H9 (cell line): ENCODE data around the gene DNAJB9. TPM values are rescaled to one million over a fixed set of nuclear protein-coding genes. Genes with fewer than 3 reads are reported as not detected.
"Not testable (repeated sequence)": the region's sequence is repeated elsewhere in the genome, so short reads cannot be mapped to it uniquely, and the experiment has no call there.

Experiments used
- DNase-seq: peaks from one replicate; pipeline ENCODE4 v3.0.0-alpha.2; 2017
- H2AFZ ChIP-seq: one replicate; pipeline ENCODE4 v1.6.1; 2013; ENCODE audit warnings: mild to moderate bottlenecking, low read length, control low read depth, moderate library complexity
- H2AK5ac ChIP-seq: 2 replicates; pipeline ENCODE4 v1.6.1; 2013; ENCODE audit warnings: low read length, control low read depth, mixed read lengths; ENCODE audit not compliant: insufficient read length
- H2BK120ac ChIP-seq: one replicate; pipeline ENCODE4 v1.6.1; 2013; ENCODE audit warnings: low read depth, mild to moderate bottlenecking, low read length, control low read depth, inconsistent platforms; ENCODE audit not compliant: poor library complexity, severe bottlenecking
- H2BK12ac ChIP-seq: 2 replicates; pipeline ENCODE4 v1.6.1; 2013; ENCODE audit warnings: low read length, control low read depth, mixed read lengths, low read depth; ENCODE audit not compliant: insufficient read length
- H2BK15ac ChIP-seq: 2 replicates; pipeline ENCODE4 v1.6.1; 2013; ENCODE audit warnings: low read depth, low read length, control low read depth
- H2BK20ac ChIP-seq: one replicate; pipeline ENCODE4 v1.6.1; 2013; ENCODE audit warnings: low read depth, mild to moderate bottlenecking, low read length, control low read depth, inconsistent platforms; ENCODE audit not compliant: poor library complexity, severe bottlenecking
- H2BK5ac ChIP-seq: 2 replicates; pipeline ENCODE4 v1.6.1; 2013; ENCODE audit warnings: low read length, control low read depth, mixed read lengths; ENCODE audit not compliant: insufficient read length
- H3K14ac ChIP-seq: 2 replicates; pipeline ENCODE4 v1.6.1; 2013; ENCODE audit warnings: low read length, control low read depth; ENCODE audit not compliant: insufficient read depth
- H3K18ac ChIP-seq: 2 replicates; pipeline ENCODE4 v1.6.1; 2013; ENCODE audit warnings: low read depth, mild to moderate bottlenecking, mixed read lengths, low read length, control low read depth; ENCODE audit not compliant: insufficient read length
- H3K23ac ChIP-seq: 2 replicates; pipeline ENCODE4 v1.6.1; 2013; ENCODE audit warnings: low read length, control low read depth, mixed read lengths, low read depth; ENCODE audit not compliant: insufficient read length
- H3K23me2 ChIP-seq: 2 replicates; pipeline ENCODE4 v1.6.1; 2013; ENCODE audit warnings: low read depth, mild to moderate bottlenecking, mixed read lengths, low read length, control low read depth; ENCODE audit not compliant: insufficient read length, poor library complexity, severe bottlenecking
- H3K27ac ChIP-seq: 2 replicates; pipeline ENCODE4 v1.5.1; 2013; ENCODE audit warnings: low read length, control low read depth, mixed read lengths, low read depth; ENCODE audit not compliant: insufficient read length
- H3K27me3 ChIP-seq: 2 replicates; pipeline ENCODE4 v1.6.1; 2013; ENCODE audit warnings: low read length, control low read depth, inconsistent platforms; ENCODE audit not compliant: insufficient read depth
- H3K4ac ChIP-seq: 2 replicates; pipeline ENCODE4 v1.6.1; 2013; ENCODE audit warnings: low read depth, mild to moderate bottlenecking, control low read depth, inconsistent platforms, low read length, moderate library complexity
- H3K4me1 ChIP-seq: 2 replicates; pipeline ENCODE4 v1.6.1; 2013; ENCODE audit warnings: low read length, control low read depth, inconsistent platforms; ENCODE audit not compliant: insufficient read depth
- H3K4me2 ChIP-seq: 2 replicates; pipeline ENCODE4 v1.6.1; 2013; ENCODE audit warnings: low read length, control low read depth, mixed read lengths; ENCODE audit not compliant: insufficient read length, insufficient read depth
- H3K56ac ChIP-seq: 2 replicates; pipeline ENCODE4 v1.6.1; 2013; ENCODE audit warnings: low read depth, mild to moderate bottlenecking, mixed read lengths, low read length, control low read depth; ENCODE audit not compliant: insufficient read length
- H3K79me1 ChIP-seq: 2 replicates; pipeline ENCODE4 v1.6.1; 2013; ENCODE audit warnings: low read depth, mild to moderate bottlenecking, moderate library complexity, low read length, control low read depth, inconsistent platforms; ENCODE audit not compliant: insufficient read depth, poor library complexity, severe bottlenecking
- H3K79me2 ChIP-seq: 2 replicates; pipeline ENCODE4 v1.6.1; 2013; ENCODE audit warnings: low read length, control low read depth, inconsistent platforms; ENCODE audit not compliant: insufficient read depth
- H3K9ac ChIP-seq: 2 replicates; pipeline ENCODE4 v1.6.1; 2013; ENCODE audit warnings: low read length, control low read depth, mixed read lengths; ENCODE audit not compliant: insufficient read length; ENCODE audit errors: extremely low read depth
- H3K9me3 ChIP-seq: one replicate; pipeline ENCODE4 v1.6.1; 2013; ENCODE audit warnings: low read depth, low read length, inconsistent platforms; ENCODE audit not compliant: control insufficient read depth
- H3T11ph ChIP-seq: one replicate; pipeline ENCODE4 v1.6.1; 2013; ENCODE audit warnings: mild to moderate bottlenecking, low read length, control low read depth, inconsistent platforms
- H4K20me1 ChIP-seq: one replicate; pipeline ENCODE4 v1.6.1; 2013; ENCODE audit not compliant: control insufficient read depth, insufficient read length, insufficient read depth
- H4K5ac ChIP-seq: 2 replicates; pipeline ENCODE4 v1.6.1; 2013; ENCODE audit warnings: low read depth, mild to moderate bottlenecking, mixed read lengths, low read length, control low read depth; ENCODE audit not compliant: insufficient read length
- H4K8ac ChIP-seq: replicated peaks from 2 replicates; pipeline ENCODE4 v1.6.1; 2013; ENCODE audit warnings: low read length, control low read depth, mixed read lengths, low read depth; ENCODE audit not compliant: insufficient read length
- H4K91ac ChIP-seq: 2 replicates; pipeline ENCODE4 v1.6.1; 2013; ENCODE audit warnings: low read depth, mild to moderate bottlenecking, moderate library complexity, mixed read lengths, low read length, control low read depth; ENCODE audit not compliant: insufficient read length
- H3K27ac Mint-ChIP-seq, 3 experiments: 2 replicates in 2 of 3; 3 replicates in 1 of 3; pipeline ENCODE4 v1.8.0; 2020 to 2021; ENCODE audit warnings: mixed read lengths in 3 of 3, mild to moderate bottlenecking in 1 of 3, moderate library complexity in 1 of 3
- H3K27me3 Mint-ChIP-seq: 2 replicates; pipeline ENCODE4 v1.8.0; 2021; ENCODE audit warnings: low read depth, mild to moderate bottlenecking, moderate library complexity, mixed read lengths
- H3K36me3 Mint-ChIP-seq, 3 experiments: 2 replicates in 2 of 3; 3 replicates in 1 of 3; pipeline ENCODE4 v1.8.0; 2020 to 2021; ENCODE audit warnings: low read depth in 3 of 3, mixed read lengths in 3 of 3; ENCODE audit not compliant: insufficient read depth in 1 of 3
- H3K4me1 Mint-ChIP-seq, 2 experiments: 2 replicates each; pipeline ENCODE4 v1.8.0; 2020; ENCODE audit warnings: mixed read lengths in 2 of 2
- H3K4me3 Mint-ChIP-seq, 2 experiments: 2 replicates in 1 of 2; 3 replicates in 1 of 2; pipeline ENCODE4 v1.8.0; 2020 to 2021; ENCODE audit warnings: mild to moderate bottlenecking in 2 of 2, mixed read lengths in 2 of 2, moderate library complexity in 1 of 2
- H3K9me3 Mint-ChIP-seq, 2 experiments: 2 replicates in 1 of 2; 3 replicates in 1 of 2; pipeline ENCODE4 v1.8.0; 2020; ENCODE audit warnings: mild to moderate bottlenecking in 2 of 2, mixed read lengths in 2 of 2, moderate library complexity in 1 of 2
- WGBS: extraction: QIAGEN DNeasy Blood & Tissue Kit; methylation state at CpG from one replicate; pipeline ENCODE4 v1.1.7; 2013; ENCODE audit warnings: missing lambda C conversion rate, low lambda C conversion rate, mixed read lengths; ENCODE audit not compliant: insufficient read length; ENCODE audit errors: extremely low coverage; 5-methylcytosine and 5-hydroxymethylcytosine counted together
- total RNA-seq: library from RNA; stranded (reverse); gene quantifications from 2 replicates; pipeline ENCODE4 v1.2.1, GENCODE V29; 2021
- TF ChIP-seq, protein P1 (sequence below): fragments of 200-600 bp; sonication (generic); conservative IDR thresholded peaks from 3 replicates; pipeline ENCODE4 v1.8.0; 2021; ENCODE audit warnings: antibody characterized with exemption, mild to moderate bottlenecking

The DNAJB9 gene
- total RNA-seq, 1 experiment from 2014 or later, result 11.3 TPM

DNA sequence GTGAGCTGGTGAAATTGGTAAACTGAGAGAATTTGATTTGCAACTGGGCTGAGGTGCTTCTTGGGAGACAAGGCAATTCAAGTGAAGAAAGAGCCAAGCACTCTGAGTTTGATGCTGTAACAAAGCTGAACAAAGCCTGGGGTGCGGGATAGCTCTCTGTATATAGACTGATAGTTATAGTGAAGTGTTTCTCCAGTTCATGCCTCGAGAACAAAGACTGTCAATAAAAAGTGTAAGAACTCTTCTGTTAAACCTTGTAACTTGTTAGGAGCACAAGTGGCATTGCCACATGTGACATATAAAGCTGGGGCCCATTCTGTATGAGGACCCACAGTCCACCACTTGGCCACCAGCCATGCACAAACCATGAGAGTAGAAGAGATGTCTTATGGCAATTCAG, 32.4 kb upstream of the DNAJB9 start:
- Histone ChIP-seq H3K18ac (no peak overlapping the region), H2BK12ac (no peak overlapping the region), H3K14ac (no peak overlapping the region), H3K4me2 (no peak overlapping the region), H3K56ac (no peak overlapping the region), H2BK15ac (no peak overlapping the region), H4K8ac (no peak overlapping the region), H3K79me2 (no peaks in the 10 kb centered on the region), H2AK5ac (no peak overlapping the region), H2BK120ac (no peak overlapping the region), H3K9ac (no peak overlapping the region), H4K20me1 (no peaks in the 10 kb centered on the region), H3K79me1 (no peaks in the 10 kb centered on the region), H3K4me1 (no peaks in the 10 kb centered on the region), H3K9me3 (no peaks in the 10 kb centered on the region), H3K27me3 (no peaks in the 10 kb centered on the region), H4K5ac (no peak overlapping the region), H3K23me2 (no peaks in the 10 kb centered on the region), H4K91ac (no peak overlapping the region), H2BK5ac (no peak overlapping the region), H3K27ac (no peak overlapping the region), H3K4ac (no peak overlapping the region), H2AFZ (no peak overlapping the region), H3T11ph (no peak overlapping the region), H2BK20ac (no peak overlapping the region), H3K23ac (no peak overlapping the region)
- DNase-seq, result no peak
- TF ChIP-seq, protein P1, sequence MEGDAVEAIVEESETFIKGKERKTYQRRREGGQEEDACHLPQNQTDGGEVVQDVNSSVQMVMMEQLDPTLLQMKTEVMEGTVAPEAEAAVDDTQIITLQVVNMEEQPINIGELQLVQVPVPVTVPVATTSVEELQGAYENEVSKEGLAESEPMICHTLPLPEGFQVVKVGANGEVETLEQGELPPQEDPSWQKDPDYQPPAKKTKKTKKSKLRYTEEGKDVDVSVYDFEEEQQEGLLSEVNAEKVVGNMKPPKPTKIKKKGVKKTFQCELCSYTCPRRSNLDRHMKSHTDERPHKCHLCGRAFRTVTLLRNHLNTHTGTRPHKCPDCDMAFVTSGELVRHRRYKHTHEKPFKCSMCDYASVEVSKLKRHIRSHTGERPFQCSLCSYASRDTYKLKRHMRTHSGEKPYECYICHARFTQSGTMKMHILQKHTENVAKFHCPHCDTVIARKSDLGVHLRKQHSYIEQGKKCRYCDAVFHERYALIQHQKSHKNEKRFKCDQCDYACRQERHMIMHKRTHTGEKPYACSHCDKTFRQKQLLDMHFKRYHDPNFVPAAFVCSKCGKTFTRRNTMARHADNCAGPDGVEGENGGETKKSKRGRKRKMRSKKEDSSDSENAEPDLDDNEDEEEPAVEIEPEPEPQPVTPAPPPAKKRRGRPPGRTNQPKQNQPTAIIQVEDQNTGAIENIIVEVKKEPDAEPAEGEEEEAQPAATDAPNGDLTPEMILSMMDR, result no peak
- H3K27ac Mint-ChIP-seq, result no peak overlapping the region
- no peaks in the 10 kb centered on the region for H3K27me3 Mint-ChIP-seq
- H3K4me1 Mint-ChIP-seq, result peaks cover 14 to 18% of the 10 kb centered on the region in 2 experiments
- no peak overlapping the region for H3K4me3 Mint-ChIP-seq
- peaks cover 0 to 15% (median 9%) of the 10 kb centered on the region in 3 experiments; a peak in 5 of 7 replicates for H3K36me3 Mint-ChIP-seq
- WGBS, result no CpG with 5 or more reads among the region's 2 CpGs
- peaks cover 7% of the 10 kb centered on the region in 2 experiments; a peak in 4 of 5 replicates for H3K9me3 Mint-ChIP-seq

DNA sequence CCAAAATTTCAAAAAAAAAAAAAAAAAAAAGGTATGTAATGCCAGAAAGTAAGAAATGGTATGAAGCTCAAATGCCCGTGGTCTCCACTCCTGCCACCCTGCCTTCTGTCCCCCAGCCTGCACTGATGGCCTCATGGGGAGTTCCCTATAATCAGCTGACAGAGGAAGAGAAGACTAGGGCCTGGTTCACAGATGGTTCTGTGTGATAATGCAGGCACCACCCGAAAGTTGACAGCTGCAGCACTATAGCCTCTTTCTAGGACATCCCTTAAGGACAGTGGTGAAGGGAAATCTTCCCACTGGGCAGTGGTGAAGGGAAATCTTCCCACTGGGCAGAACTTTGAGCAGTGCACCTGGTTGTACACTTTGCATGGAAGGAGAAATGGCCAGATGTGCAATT, 31.4 kb upstream of the DNAJB9 start:
- Mint-ChIP-seq H3K36me3 (peaks cover 0 to 15% (median 9%) of the 10 kb centered on the region in 3 experiments; a peak in 5 of 7 replicates), H3K4me1 (peaks cover 16 to 24% of the 10 kb centered on the region in 2 experiments)
- H3K9me3 ChIP-seq, H2BK120ac ChIP-seq, H2BK15ac ChIP-seq, H3T11ph ChIP-seq, H2AFZ ChIP-seq, H2BK20ac ChIP-seq, H3K4ac ChIP-seq, H3K79me1 ChIP-seq, H3K14ac ChIP-seq, H4K91ac ChIP-seq, H3K27me3 ChIP-seq, DNase-seq, H2BK12ac ChIP-seq, H3K18ac ChIP-seq, H3K27me3 Mint-ChIP-seq, H4K5ac ChIP-seq, H3K23me2 ChIP-seq, H3K9me3 Mint-ChIP-seq, H4K8ac ChIP-seq, H3K27ac Mint-ChIP-seq, H3K23ac ChIP-seq, H3K4me2 ChIP-seq, H4K20me1 ChIP-seq, H3K79me2 ChIP-seq, H3K9ac ChIP-seq, H3K4me3 Mint-ChIP-seq, H2AK5ac ChIP-seq, H3K27ac ChIP-seq, H3K56ac ChIP-seq, H2BK5ac ChIP-seq, H3K4me1 ChIP-seq: not testable (repeated sequence)
- WGBS, result no CpG with 5 or more reads among the region's 2 CpGs
